Measurements from ENCODE around the gene TBRG4.

DNA sequence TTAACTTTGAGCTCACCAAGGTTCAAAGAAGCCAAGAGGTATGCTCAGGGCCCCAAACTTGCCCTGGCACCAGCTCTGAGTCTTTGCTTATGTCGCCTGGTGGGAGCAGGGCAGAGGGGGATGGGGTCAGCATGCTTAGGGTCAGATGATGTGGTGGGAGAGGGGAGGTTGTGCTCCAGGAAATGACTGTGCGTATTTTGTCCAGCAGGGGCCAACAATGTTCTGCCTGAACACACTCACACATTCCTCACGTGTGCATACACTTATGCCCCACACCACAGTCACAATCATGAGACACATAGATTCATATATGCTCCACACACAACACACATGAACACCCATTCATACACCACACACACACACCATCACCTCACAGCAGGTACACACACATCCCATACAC is 41.7 kb upstream of the TBRG4 start:
- no peak for TF ChIP-seq POLR2A (IDR thresholded peaks at IDR 0.05)
- TF ChIP-seq EP300 (IDR thresholded peaks at IDR 0.05) = no peak
